Endodermal cell (in vitro differentiated cells): ENCODE measurements around the gene SEMA5A. TPM values are rescaled to one million over a fixed set of nuclear protein-coding genes. Genes with fewer than 3 reads are reported as not detected.

ENCODE experiments used
- DNase-seq: peaks from one replicate; pipeline ENCODE4 v3.0.0-alpha.2; 2017
- H3K27ac ChIP-seq: 2 replicates; pipeline ENCODE4 v1.5.1; 2013; ENCODE audit warnings: mild to moderate bottlenecking, low read depth, low read length, moderate library complexity
- H3K27me3 ChIP-seq: 2 replicates; pipeline ENCODE4 v1.6.1; 2013; ENCODE audit warnings: mild to moderate bottlenecking, low read length, moderate library complexity; ENCODE audit not compliant: insufficient read depth, control insufficient read depth, poor library complexity, severe bottlenecking
- H3K36me3 ChIP-seq: 2 replicates; pipeline ENCODE4 v1.7.0; 2013; ENCODE audit warnings: mild to moderate bottlenecking, low read length, moderate library complexity; ENCODE audit not compliant: control insufficient read depth, insufficient read depth
- H3K4me1 ChIP-seq: one replicate; pipeline ENCODE4 v1.7.0; 2013; ENCODE audit warnings: low read length; ENCODE audit not compliant: control insufficient read depth, insufficient read depth
- H3K4me3 ChIP-seq: 2 replicates; pipeline ENCODE4 v1.5.1; 2013; ENCODE audit warnings: mild to moderate bottlenecking, low read length, moderate library complexity
- H3K9ac ChIP-seq: 2 replicates; pipeline ENCODE4 v1.6.1; 2013; ENCODE audit warnings: mild to moderate bottlenecking, low read length, moderate library complexity; ENCODE audit not compliant: poor library complexity, severe bottlenecking; ENCODE audit errors: extremely low read depth
- H3K9me3 ChIP-seq: 2 replicates; pipeline ENCODE4 v1.6.1; 2013; ENCODE audit warnings: mild to moderate bottlenecking, low read length, moderate library complexity; ENCODE audit not compliant: control insufficient read depth
- H3K27ac Mint-ChIP-seq: 2 replicates; pipeline ENCODE4 v1.8.0; 2020; ENCODE audit warnings: mixed read lengths
- H3K27me3 Mint-ChIP-seq: 2 replicates; pipeline ENCODE4 v1.8.0; 2021; ENCODE audit warnings: mild to moderate bottlenecking, mixed read lengths; ENCODE audit not compliant: insufficient read depth
- H3K36me3 Mint-ChIP-seq: 2 replicates; pipeline ENCODE4 v1.8.0; 2020; ENCODE audit warnings: low read depth, mixed read lengths
- H3K4me1 Mint-ChIP-seq: 2 replicates; pipeline ENCODE4 v1.8.0; 2020; ENCODE audit warnings: mixed read lengths
- H3K4me3 Mint-ChIP-seq: 2 replicates; pipeline ENCODE4 v1.8.0; 2020; ENCODE audit warnings: mild to moderate bottlenecking, moderate library complexity, mixed read lengths
- H3K9me3 Mint-ChIP-seq: 2 replicates; pipeline ENCODE4 v1.8.0; 2020; ENCODE audit warnings: mild to moderate bottlenecking, mixed read lengths
- WGBS, 2 experiments: methylation state at CpG; one replicate each; pipeline versions ENCODE4 v1.1.5 to v1.1.7; 2013; ENCODE audit warnings: missing lambda C conversion rate in 2 of 2, mixed read lengths in 1 of 2; ENCODE audit not compliant: insufficient coverage in 1 of 2, insufficient read length in 1 of 2; 5-methylcytosine and 5-hydroxymethylcytosine counted together
- total RNA-seq, 2 donors: library from RNA; stranded (reverse); fragmentation: NEBNext Ultra II Directional in 1 of 2; extraction: Animal tissue kit (Norgen Biotek cat#: 25700) in 1 of 2; gene quantifications; 2 replicates in 1 of 2; 3 replicates in 1 of 2; pipeline ENCODE4 v1.2.1, GENCODE V29; 2021
- TF ChIP-seq, protein P1 (sequence below): fragments of 200-600 bp; sonication (generic); conservative IDR thresholded peaks from 2 replicates; pipeline ENCODE4 v1.5.0; 2021; ENCODE audit warnings: antibody characterized with exemption, mild to moderate bottlenecking

The SEMA5A gene
- total RNA-seq, 2 donors from 2014 or later, result 46.8 to 77.8 TPM

- 96 to 100% methylated on average over 2 to 6 of the region's 6 CpGs for WGBS, 2 experiments
- TF ChIP-seq, protein P1, sequence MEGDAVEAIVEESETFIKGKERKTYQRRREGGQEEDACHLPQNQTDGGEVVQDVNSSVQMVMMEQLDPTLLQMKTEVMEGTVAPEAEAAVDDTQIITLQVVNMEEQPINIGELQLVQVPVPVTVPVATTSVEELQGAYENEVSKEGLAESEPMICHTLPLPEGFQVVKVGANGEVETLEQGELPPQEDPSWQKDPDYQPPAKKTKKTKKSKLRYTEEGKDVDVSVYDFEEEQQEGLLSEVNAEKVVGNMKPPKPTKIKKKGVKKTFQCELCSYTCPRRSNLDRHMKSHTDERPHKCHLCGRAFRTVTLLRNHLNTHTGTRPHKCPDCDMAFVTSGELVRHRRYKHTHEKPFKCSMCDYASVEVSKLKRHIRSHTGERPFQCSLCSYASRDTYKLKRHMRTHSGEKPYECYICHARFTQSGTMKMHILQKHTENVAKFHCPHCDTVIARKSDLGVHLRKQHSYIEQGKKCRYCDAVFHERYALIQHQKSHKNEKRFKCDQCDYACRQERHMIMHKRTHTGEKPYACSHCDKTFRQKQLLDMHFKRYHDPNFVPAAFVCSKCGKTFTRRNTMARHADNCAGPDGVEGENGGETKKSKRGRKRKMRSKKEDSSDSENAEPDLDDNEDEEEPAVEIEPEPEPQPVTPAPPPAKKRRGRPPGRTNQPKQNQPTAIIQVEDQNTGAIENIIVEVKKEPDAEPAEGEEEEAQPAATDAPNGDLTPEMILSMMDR, result no peak
- peaks cover 43% of the 10 kb centered on the region for H3K36me3 ChIP-seq
- H3K4me1 ChIP-seq, result no peaks in the 10 kb centered on the region
- H3K9me3 ChIP-seq, result no peaks in the 10 kb centered on the region
- no peak overlapping the region for H3K9ac ChIP-seq
- H3K27ac Mint-ChIP-seq, result no peak overlapping the region
- H3K27me3 ChIP-seq, result no peaks in the 10 kb centered on the region
- no peak for DNase-seq
- H3K27me3 Mint-ChIP-seq, result no peaks in the 10 kb centered on the region
- no peaks in the 10 kb centered on the region for H3K9me3 Mint-ChIP-seq
- no peak overlapping the region for H3K4me3 ChIP-seq
- H3K4me3 Mint-ChIP-seq, result no peak overlapping the region
- H3K4me1 Mint-ChIP-seq, result no peaks in the 10 kb centered on the region
- H3K27ac ChIP-seq, result peak overlapping the region; percentile 45
- no peaks in the 10 kb centered on the region for H3K36me3 Mint-ChIP-seq
Measured at GRCh38 chr5:9165546-9165945, 380.3 kb downstream of the SEMA5A start.

DNA sequence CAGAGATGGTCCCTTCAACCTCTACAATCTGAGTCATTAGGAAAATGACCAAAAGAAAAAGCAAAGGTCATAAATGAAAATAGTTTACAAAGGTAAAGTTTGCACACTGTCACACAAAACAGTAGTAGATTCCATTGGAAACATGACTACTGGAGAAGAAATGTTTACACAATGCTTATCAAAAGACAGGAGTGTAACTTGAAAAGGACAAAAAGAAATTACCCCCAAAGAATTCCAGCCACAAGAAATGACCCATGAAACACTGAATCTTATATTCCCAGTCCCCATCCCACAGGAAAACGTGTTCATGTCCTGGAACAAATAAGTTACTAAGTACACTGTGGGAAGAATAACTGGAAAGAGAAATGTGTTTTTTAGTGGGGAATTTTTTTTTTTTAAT, 385.1 kb downstream of the SEMA5A start:
- H3K4me3 Mint-ChIP-seq, result no peak overlapping the region

DNA sequence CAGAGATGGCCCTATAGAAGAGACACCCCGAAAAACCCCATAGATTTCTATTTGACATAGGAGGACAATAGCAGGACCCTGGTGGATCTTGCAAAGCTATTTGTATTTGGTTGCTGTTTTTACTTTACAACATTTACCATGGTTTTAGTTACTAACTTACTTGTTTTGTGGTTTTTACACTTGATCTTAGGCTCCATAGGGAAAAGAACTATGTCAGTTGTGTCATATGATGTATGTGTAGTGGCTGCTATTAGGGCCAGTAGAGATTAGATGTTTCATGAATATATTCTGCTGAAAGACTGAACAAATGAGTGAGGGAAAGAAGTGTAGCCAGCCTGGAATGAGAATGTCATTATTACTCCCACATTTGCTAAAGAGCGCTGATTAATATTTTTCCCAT, 388.1 kb downstream of the SEMA5A start:
- H3K4me1 Mint-ChIP-seq, result no peaks in the 10 kb centered on the region
- H3K27ac Mint-ChIP-seq, result no peak overlapping the region
- no peak overlapping the region for H3K9ac ChIP-seq
- H3K9me3 Mint-ChIP-seq, result no peaks in the 10 kb centered on the region
- WGBS, 2 experiments, result 100% methylated on average over 2 of the region's 2 CpGs; no CpG with 5 or more reads in 1 of the 2 experiments
- DNase-seq, result no peak
- no peak overlapping the region for H3K4me3 Mint-ChIP-seq
- peaks cover 11% of the 10 kb centered on the region for H3K36me3 Mint-ChIP-seq
- H3K36me3 ChIP-seq, result peaks cover 32% of the 10 kb centered on the region
- no peaks in the 10 kb centered on the region for H3K27me3 ChIP-seq
- TF ChIP-seq, protein P1, result no peak
- no peak overlapping the region for H3K4me3 ChIP-seq
- no peaks in the 10 kb centered on the region for H3K9me3 ChIP-seq
- H3K4me1 ChIP-seq, result no peaks in the 10 kb centered on the region
- no peaks in the 10 kb centered on the region for H3K27me3 Mint-ChIP-seq
- no peak overlapping the region for H3K27ac ChIP-seq

More for the DNA sequence above, 385.1 kb downstream of the SEMA5A start:
- H3K27me3 Mint-ChIP-seq, result no peaks in the 10 kb centered on the region
- no peaks in the 10 kb centered on the region for H3K4me1 ChIP-seq
- H3K9me3 ChIP-seq, result no peaks in the 10 kb centered on the region
- H3K4me1 Mint-ChIP-seq, result no peaks in the 10 kb centered on the region
- TF ChIP-seq, protein P1, result no peak
- no peak for DNase-seq
- H3K27ac Mint-ChIP-seq, result no peak overlapping the region
- peaks cover 25% of the 10 kb centered on the region for H3K36me3 ChIP-seq
- no peak overlapping the region for H3K27ac ChIP-seq
- H3K27me3 ChIP-seq, result no peaks in the 10 kb centered on the region
- H3K9ac ChIP-seq, result no peak overlapping the region
- H3K9me3 Mint-ChIP-seq, result no peaks in the 10 kb centered on the region
- no peak overlapping the region for H3K4me3 ChIP-seq
- 100% methylated on average over 1 of the region's 1 CpG; no CpG with 5 or more reads in 1 of the 2 experiments for WGBS, 2 experiments
- H3K36me3 Mint-ChIP-seq, result peaks cover 5% of the 10 kb centered on the region
